HG02571 (cell line): Measurements from ENCODE around the gene PCDH20.
"Not testable (repeated sequence)": the region's sequence is repeated elsewhere in the genome, so short reads cannot be mapped to it uniquely, and the experiment has no call there.

ENCODE experiments used
- ATAC-seq: cut with Tn5 transposase; IDR thresholded peaks from one replicate; pipeline ENCODE4 v1.9.1; 2021; ENCODE audit warnings: mild to moderate bottlenecking, moderate library complexity; ENCODE audit not compliant: unreplicated experiment

PCDH20 gene, protein sequence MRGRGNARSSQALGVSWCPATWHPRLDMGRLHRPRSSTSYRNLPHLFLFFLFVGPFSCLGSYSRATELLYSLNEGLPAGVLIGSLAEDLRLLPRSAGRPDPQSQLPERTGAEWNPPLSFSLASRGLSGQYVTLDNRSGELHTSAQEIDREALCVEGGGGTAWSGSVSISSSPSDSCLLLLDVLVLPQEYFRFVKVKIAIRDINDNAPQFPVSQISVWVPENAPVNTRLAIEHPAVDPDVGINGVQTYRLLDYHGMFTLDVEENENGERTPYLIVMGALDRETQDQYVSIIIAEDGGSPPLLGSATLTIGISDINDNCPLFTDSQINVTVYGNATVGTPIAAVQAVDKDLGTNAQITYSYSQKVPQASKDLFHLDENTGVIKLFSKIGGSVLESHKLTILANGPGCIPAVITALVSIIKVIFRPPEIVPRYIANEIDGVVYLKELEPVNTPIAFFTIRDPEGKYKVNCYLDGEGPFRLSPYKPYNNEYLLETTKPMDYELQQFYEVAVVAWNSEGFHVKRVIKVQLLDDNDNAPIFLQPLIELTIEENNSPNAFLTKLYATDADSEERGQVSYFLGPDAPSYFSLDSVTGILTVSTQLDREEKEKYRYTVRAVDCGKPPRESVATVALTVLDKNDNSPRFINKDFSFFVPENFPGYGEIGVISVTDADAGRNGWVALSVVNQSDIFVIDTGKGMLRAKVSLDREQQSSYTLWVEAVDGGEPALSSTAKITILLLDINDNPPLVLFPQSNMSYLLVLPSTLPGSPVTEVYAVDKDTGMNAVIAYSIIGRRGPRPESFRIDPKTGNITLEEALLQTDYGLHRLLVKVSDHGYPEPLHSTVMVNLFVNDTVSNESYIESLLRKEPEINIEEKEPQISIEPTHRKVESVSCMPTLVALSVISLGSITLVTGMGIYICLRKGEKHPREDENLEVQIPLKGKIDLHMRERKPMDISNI

DNA sequence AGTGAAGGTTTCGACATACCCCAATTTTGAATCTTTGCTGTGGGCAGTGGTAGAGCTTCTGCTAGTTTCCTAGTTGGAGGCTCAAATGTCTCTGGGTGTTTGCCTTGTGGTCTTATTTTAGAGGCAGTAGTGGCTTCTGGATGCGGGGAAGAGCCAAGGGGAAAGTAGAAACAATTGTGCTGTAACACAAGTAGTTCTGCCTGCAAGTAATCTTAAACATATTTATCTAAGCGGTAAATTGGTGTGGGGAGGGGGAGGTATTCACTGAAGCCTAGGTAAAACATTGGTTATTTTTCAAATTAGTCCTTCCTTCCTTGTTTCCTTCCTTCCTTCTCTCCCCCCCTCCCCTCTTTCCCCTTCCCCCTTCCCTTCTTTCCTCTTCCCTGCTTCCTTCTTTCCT, at the start of gene PCDH20:
TSS of gene PCDH20 (minus strand) at position 101 of the 400 bp plus-strand sequence. CDS start 691 bp downstream, outside the sequence.
- ATAC-seq, result no peak

DNA sequence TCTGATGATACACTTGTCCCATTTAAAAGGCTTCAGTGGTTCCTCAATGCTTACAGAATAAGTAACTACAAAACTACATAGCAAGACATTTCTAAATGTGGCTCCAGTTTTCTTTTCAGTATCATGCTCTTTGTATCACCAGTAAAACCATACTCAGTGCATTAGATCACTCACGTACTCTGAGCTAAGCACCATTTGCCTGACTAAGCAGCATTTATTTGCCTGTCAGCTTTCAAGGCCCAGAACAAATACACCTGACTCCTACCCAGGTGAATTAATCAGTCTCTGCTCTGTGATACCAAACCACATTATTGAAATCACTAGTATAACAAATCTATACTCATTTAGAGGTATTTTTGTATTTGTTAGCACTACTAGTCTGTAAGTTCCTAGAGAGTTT, 47.4 kb upstream of the PCDH20 start:
- no peak for ATAC-seq

DNA sequence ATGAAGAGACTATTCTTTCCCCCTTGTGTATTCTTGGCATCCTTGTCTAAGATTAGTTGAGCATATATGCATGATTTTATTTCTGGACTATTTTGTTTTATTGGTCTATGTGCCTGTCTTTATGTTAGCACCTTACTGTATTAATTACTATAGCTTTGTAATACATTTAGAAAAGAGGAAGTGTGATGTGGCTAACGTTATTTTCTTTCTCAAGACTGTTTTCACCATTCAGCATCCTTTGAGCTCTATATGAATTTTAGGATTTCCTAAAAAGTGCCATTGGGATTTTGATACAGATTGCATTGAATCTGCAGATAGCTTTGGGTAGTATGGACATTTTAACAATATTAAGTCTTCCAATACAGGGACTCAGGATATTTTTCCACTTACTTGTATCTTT, 37.5 kb upstream of the PCDH20 start:
- ATAC-seq, result no peak

DNA sequence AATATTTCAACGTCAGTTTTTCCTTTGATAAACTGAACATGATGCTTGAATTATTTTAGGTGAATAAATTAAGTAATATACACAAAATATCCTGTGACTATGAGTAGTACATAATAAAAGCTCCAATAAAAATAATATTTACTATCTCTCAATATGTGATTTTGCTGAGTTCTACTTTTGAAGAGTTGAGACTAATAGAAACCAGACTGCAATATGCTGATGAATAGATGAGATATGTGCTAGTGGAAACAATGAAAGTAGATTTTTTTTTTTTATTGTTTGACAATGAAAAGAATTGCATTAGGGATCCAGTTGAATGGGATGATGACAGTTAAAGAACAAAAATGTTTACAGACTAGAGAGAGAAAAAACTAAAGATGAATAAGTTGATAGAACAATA, 16.4 kb upstream of the PCDH20 start:
- no peak for ATAC-seq

DNA sequence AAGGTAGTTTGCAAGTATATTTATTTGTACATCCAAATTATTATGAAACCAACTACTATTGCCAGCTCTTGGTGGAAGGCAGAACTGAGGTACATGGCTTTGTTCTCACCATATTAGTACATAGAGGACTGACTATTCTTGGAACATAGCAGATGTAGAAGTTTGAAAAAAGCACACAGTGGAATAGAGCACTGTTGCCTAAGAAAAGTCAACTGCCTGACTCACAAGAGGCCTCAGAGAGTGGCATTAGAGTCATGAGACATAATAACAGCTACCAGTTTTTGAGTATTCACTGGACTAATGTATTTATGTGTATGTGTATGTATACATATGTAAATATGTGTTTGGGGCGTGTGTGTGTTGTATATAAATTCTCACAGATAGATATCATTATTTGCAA, 8.3 kb upstream of the PCDH20 start:
- ATAC-seq, result no peak

DNA sequence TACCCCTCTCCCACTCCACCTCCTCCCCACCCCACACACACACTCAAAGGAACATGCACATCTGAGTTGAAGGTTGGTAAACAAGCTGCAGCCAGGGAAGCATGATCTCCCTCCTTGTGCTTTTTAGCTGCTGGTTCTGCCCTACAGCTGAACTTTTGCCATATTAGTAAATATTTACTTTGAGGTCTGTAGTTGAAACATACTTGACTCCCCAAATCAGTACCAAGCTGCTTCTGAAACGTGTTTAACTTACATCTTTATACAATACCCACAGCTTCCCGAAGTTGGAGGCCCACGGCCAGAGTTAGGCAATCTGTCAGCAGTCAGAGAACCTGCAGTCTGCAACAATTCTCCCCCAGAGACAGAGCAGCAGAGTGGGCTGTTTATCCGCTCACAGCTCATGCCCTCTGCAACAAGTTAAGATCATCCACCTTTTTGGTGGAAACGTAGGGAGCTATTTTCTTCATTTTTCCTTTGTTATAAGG, 1.5 kb upstream of the PCDH20 start:
- no peak for ATAC-seq

DNA sequence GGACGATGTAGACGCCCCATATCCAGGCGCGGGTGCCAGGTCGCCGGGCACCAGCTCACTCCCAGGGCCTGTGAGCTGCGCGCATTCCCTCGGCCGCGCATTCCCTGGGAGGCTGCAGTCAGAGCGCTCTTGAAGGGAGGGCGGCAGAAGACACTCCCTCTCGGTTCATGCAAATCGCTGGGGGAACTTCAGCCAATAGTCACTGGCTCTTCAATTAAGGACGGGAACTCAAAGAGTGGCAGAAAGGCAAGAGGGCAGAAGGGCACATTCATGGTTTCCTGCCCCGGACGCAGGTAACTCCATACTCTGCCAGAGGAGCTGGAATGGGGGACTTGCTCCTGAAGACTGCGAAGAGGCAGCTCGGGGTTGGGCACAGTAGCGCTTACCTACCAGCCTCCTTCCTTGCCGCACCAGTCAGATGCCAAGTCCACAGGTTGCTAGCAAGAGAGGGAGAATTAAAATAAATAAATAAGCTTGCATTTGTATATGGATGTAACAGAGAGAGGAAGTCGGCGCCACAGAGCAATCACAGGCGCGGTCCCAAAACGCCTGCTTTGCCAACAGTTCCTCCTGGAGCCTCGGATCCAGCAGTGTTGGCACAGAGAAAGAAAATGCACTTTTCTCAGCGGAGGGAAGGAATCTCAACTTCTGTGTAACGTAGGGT, 459 bp downstream of the PCDH20 start:
- no peak for ATAC-seq

DNA sequence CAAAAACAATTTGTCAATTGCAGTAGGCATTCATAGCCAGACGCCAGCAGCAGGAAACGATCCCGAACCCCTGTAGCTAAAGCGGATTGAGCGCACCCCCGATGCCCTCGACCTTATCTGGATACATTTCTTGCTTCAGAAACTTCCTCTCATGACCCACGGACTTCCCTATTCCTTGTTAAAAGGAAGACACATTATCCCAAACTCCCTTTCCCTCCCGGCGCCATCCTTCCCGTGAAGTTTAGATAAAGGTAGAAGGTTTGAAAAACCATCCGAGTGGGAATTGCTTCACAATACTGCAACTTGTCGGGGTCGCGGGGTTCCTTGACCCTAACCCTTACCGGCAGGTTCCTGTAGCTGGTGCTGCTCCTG, 977 bp downstream of the PCDH20 start:
- ATAC-seq, result no peak

DNA sequence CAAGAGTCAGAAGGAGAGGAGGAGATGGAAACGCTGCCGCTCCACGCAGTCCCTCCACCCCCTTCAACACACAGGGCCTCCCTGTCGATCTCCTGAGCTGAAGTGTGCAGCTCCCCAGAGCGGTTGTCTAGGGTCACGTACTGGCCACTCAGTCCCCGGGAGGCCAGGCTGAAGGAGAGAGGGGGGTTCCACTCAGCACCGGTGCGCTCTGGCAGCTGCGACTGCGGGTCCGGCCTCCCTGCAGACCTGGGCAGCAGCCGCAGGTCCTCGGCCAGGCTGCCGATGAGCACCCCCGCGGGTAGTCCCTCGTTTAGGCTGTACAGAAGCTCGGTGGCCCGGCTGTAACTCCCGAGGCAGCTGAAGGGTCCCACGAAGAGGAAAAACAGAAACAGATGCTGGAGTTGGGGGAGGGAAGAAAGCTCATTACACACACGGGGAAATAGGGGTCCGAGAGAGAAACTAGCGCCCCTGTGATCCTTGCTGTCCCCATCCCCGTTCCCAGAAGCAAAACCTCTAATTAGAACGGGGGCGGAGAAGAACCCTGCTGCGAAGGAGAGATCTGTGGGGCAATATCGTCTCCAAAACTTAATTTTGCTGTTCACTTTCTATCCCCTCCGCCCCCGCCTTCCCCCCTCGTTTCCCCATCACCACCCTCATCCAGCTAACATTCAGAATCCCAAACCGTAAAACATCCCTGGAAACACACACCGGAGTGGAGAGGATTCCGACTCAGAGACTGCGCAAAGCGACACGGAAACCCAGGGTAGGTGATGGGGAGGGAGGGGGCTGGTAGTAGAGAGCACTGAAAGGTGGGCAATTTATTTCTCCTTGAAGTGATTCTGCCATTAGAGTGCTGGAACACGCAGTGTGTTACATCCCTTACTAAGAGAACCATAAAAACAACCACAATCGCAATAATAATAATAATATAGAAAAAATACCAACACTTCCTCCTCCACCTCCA, 1.8 kb downstream of the PCDH20 start:
- no peak for ATAC-seq

DNA sequence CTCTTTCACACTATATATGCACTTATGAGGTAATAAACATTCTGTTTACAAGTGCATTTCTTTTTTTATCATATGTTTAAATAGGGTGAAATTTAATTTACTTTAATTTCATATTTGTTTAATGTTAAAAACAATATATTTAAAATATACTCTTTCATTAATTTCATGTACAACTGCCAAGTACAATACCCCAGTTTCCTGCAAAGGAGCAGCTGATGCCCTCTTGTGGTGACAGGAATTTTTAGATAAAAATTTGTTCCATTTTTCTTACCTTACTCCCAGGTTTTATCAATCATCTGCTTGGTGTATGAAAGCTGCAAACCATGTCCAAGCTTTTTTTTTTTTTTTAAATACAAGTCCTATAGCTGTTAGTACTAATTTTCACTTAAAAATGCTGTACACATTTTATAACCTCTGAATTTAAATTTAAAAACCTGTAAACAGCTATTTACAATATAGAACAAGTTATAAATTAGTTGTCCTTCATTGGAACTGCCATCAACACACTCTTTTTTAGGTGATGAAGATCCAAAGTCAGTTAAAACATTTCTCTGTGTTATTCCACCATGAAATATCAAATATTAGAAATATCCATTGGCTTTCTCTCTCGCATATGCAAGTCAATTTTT, 4.9 kb downstream of the PCDH20 start:
- ATAC-seq, result no peak

DNA sequence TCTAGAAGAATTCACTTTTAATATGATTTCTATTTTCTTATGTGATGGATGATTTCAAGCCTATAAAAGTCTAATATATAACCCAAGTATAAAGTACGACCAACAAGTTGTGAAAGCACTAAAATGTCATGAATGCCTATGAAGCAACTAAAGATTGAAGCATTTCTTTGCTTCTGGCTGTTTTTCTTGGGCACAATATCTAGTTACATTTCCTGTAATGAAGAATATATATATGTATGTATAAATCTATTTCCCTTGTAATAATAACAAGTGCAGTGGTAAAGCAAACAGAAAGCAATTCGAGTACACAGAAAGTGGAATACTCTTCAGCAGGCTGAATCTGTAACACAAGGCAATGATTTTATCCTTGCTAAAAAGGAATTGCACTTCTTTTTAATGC, 5.4 kb downstream of the PCDH20 start:
- no peak for ATAC-seq

DNA sequence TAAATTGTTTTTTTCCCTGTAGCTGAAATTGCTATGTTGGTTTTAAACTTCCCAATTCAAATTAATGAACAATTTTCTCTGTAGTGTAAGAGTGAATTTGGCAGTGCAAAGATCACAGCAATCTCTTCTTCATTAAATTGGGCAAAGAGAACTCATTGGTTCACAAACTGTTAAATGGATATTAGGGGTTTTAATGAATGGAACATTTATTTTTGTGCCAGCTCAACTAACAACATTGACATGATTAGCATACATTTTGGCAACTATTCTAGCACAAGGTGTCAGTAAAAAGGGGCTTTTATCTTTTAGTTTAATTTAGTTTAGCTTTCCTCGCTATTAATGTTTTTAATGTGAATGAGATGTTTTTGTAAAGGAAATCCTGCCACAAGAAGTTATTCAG, 7.1 kb downstream of the PCDH20 start:
- no peak for ATAC-seq

DNA sequence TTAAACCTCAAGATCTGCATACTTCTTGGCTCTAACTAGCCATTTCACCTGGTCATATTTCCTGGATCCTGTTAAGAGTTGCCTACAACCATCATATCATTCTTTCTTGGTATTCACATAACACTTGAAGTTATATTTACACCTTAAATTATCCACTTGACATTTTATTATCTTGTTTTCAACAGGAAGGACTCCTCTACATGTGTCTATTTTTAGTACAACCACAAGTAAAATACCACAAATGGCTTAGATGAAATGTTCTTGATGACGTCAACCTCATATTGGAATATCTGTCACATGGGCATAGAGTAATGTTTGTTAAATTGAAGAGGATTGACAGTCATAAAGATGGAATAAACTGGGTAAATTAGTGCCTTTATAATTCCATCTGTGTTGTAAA, 9.4 kb downstream of the PCDH20 start:
- no peak for ATAC-seq

DNA sequence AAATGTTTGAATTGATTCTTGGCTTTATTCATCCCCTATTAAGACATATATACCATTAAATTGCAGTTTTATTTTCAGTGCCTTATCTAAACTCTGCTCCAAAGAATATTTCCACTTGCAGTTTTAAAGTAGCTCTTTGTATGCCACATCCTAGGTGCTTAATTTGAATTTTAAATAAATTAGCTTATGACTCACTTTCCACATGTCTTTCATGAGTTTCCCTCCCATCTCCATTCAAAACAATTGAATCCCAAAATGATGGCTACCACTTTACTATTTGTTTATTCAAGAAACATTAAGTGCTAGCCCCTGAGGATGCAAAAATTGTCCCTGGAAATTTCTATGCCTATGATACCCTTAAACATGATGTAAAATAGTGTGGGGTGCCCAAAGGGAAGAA, 19.5 kb downstream of the PCDH20 start:
- no peak for ATAC-seq

DNA sequence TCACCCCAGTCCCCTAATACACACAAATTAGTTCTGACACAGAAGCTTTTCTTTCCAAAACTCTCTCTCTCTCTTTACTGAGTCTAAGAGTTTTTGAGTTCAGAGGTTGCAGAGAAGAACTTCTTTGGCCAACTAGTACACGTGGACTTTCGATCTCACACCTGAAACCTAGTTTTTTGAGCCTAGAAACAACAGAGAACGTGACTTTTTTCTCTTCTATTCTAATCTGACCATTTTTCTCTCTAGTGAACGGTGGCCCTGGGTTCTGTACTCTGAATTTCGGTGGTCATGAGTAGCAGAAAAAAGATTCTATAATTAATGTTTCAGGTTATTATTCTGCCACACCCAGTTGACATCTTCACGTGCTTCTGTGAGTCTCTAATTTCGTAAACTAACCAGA, 24.2 kb downstream of the PCDH20 start:
- ATAC-seq, result no peak

DNA sequence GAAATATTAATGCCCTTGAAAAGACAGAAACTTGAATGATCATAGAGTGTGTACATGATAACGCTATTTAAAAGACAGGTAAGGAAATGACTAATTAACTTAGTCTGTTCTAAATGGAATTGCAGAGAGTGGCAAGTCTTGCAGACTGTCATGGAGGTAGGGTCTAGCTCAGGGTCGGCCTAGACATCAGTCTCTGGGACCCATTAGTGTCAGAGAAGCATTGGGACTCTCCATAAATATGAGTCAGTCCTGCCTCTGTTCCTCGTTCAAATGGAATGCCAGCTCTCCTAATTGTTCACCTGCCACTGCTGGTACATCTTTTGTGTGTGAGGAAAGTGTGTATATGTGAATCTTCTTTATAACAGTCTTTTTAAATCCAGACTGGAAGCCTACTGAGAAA, 28.0 kb downstream of the PCDH20 start:
- ATAC-seq, result no peak

DNA sequence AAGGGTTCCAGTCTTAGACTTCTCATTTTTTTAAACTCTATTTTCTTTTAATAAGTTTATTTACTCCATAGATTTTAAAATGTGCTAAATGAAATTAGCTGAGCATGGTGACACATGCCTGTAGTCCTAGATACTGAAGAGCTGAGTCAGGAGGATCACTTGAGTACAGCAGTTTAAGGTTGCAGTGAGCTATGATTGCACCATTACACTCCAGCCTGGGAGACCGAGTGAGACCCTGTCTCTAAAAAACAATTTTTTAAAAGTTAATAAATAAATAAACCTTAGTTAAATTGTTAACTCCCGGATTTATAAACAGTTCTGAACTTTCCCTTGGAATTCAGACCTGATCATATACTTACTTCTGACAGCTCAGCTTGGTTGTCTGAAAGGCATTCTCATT, 32.5 kb downstream of the PCDH20 start:
- ATAC-seq, result no peak

DNA sequence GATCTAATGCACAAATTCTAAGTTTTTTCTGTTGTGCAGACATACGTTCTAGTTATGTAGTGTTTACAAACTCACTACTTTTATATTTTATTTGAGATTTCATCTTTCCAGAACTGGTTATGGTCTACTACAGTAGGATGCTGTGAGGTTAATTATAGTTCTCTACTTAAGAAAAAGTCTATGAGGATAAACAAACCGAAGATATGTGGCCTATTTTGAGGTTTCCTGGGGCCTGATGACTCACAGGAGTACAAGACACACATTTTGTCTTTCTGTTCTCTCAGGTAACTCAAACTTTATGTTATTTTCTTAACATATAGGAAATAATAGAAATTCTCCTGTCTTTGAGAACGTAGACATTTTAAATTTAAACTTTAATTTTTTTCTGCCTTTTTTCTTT, 45.1 kb downstream of the PCDH20 start:
- no peak for ATAC-seq

DNA sequence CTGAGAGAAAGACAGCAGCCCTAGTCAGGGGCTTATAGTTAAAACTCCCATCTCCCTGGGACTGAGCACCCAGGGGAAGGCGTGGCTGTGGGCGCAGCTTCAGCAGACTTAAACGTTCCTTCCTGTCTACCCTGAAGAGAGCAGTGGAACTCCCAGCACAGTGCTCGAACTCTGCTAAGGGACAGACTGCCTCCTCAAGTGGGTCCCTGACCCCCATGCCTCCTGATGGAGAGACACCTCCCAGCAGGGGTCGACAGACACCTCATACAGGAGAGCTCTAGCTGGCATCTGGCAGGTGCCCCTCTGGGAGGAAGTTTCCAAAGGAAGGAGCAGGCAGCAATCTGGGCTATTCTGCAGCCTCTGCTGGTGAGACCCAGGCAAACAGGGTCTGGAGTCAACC, 51.0 kb downstream of the PCDH20 start:
- ATAC-seq, result not testable (repeated sequence)

DNA sequence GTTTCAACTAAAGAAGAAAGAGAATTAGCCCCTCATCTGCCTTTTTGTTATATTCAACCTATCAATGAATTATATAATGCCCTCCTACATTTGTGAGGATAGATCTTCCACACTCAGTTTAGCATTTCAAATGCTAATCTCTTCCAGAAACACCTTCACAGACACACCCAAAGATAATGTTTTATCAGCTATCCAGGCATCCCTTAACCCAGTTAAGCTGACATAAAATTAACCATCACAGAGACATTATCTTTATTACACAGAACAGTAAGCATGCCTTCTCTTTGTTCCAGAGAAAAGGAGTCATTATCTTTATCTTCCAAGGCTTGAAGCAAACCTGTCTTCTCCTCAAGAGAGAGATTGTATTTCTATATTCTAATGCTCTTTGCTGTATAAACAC, 53.1 kb downstream of the PCDH20 start:
- ATAC-seq, result no peak
